IMR-90 (cell line): Measurements from ENCODE around the gene ARHGEF4. TPM values are rescaled to one million over a fixed set of nuclear protein-coding genes. Genes with fewer than 3 reads are reported as not detected.

Experiments used
- ATAC-seq: fragments of 200-7000 bp; cut with Tn5 transposase; 2 replicates; pipeline ENCODE4 v1.9.1; 2020; ENCODE audit warnings: low read depth, mild to moderate bottlenecking, moderate library complexity
- BruUV-seq: library from RNA; stranded (reverse); fragments of 400-500 nt; replicated peaks from 2 replicates; lab custom pipeline; 2021; lab: Mats Ljungman, UMichigan
- CTCF ChIA-PET: fragments of 300-600 bp; formaldehyde crosslinking; extraction: SDS; loops from one replicate; lab custom pipeline; 2021; ENCODE audit warnings: antibody characterized with exemption; lab: Yijun Ruan, JAX
- POLR2A ChIA-PET: fragments of 300-600 bp; sonication (Branson Sonifier 250); formaldehyde crosslinking; loops from one replicate; lab custom pipeline; 2022; ENCODE audit warnings: antibody characterized with exemption; ENCODE audit not compliant: unreplicated experiment; lab: Charles Lee
- DNase-seq: peaks from one replicate; pipeline ENCODE4 v3.0.0; 2013
- H2AFZ ChIP-seq: replicated peaks from 2 replicates; pipeline ENCODE3; 2013; ENCODE audit warnings: low read length, mild to moderate bottlenecking; ENCODE audit not compliant: poor library complexity
- H2AK5ac ChIP-seq: 2 replicates; pipeline ENCODE4 v1.6.1; 2013; ENCODE audit warnings: low read depth, low read length, inconsistent platforms
- H2AK9ac ChIP-seq: replicated peaks from 2 replicates; pipeline ENCODE3; 2013; ENCODE audit warnings: mild to moderate bottlenecking, low read depth, low read length, moderate library complexity; ENCODE audit not compliant: poor library complexity
- H2BK120ac ChIP-seq: 2 replicates; pipeline ENCODE4 v1.6.1; 2013; ENCODE audit warnings: low read depth, low read length, inconsistent platforms
- H2BK15ac ChIP-seq: 3 replicates; pipeline ENCODE4 v1.6.1; 2013; ENCODE audit warnings: low read depth, low read length, inconsistent platforms
- H2BK20ac ChIP-seq: 2 replicates; pipeline ENCODE4 v1.6.1; 2013; ENCODE audit warnings: low read depth, mild to moderate bottlenecking, inconsistent platforms, low read length, moderate library complexity
- H2BK5ac ChIP-seq: 2 replicates; pipeline ENCODE4 v1.6.1; 2013; ENCODE audit warnings: mild to moderate bottlenecking, low read depth, low read length, inconsistent platforms; ENCODE audit not compliant: poor library complexity, severe bottlenecking
- H3K14ac ChIP-seq: replicated peaks from 2 replicates; pipeline ENCODE4 v1.6.1; 2013; ENCODE audit warnings: low read depth, low read length, inconsistent platforms
- H3K18ac ChIP-seq: 2 replicates; pipeline ENCODE4 v1.6.1; 2013; ENCODE audit warnings: low read depth, low read length, control low read depth
- H3K23ac ChIP-seq: 2 replicates; pipeline ENCODE4 v1.6.1; 2013; ENCODE audit warnings: low read depth, low read length, inconsistent platforms
- H3K27ac ChIP-seq: 2 replicates; pipeline ENCODE4 v1.5.1; 2013; ENCODE audit warnings: mild to moderate bottlenecking, control low read depth, low read length; ENCODE audit not compliant: insufficient read depth
- H3K27me3 ChIP-seq: 2 replicates; pipeline ENCODE4 v1.6.1; 2013; ENCODE audit warnings: low read length; ENCODE audit not compliant: control insufficient read depth, insufficient read depth
- H3K36me3 ChIP-seq: 2 replicates; pipeline ENCODE4 v1.6.1; 2013; ENCODE audit warnings: low read length, mixed read lengths; ENCODE audit not compliant: control insufficient read depth, insufficient read depth
- H3K4ac ChIP-seq: 2 replicates; pipeline ENCODE4 v1.6.1; 2013; ENCODE audit warnings: low read depth, low read length, inconsistent platforms
- H3K4me1 ChIP-seq: 2 replicates; pipeline ENCODE4 v1.6.1; 2013; ENCODE audit warnings: low read length, mixed read lengths; ENCODE audit not compliant: control insufficient read depth, insufficient read depth
- H3K4me2 ChIP-seq: 2 replicates; pipeline ENCODE4 v1.6.1; 2013; ENCODE audit warnings: low read depth, mild to moderate bottlenecking, control low read depth, low read length, moderate library complexity
- H3K4me3 ChIP-seq: 2 replicates; pipeline ENCODE4 v1.5.1; 2013; ENCODE audit warnings: low read depth, mild to moderate bottlenecking, control low read depth, low read length, moderate library complexity; ENCODE audit not compliant: insufficient read depth
- H3K56ac ChIP-seq: 2 replicates; pipeline ENCODE4 v1.6.1; 2013; ENCODE audit warnings: low read length, inconsistent platforms; ENCODE audit not compliant: insufficient read depth; ENCODE audit errors: extremely low read depth
- H3K79me1 ChIP-seq, 2 experiments: 2 replicates each; pipeline ENCODE4 v1.6.1; 2013; ENCODE audit warnings: low read length in 2 of 2, inconsistent platforms in 1 of 2, low read depth in 1 of 2
- H3K9ac ChIP-seq: 2 replicates; pipeline ENCODE4 v1.6.1; 2013; ENCODE audit warnings: low read depth, low read length, control low read depth
- H3K9me1 ChIP-seq: 2 replicates; pipeline ENCODE4 v1.6.1; 2013; ENCODE audit warnings: low read length, inconsistent platforms; ENCODE audit not compliant: insufficient read depth
- H3K9me3 ChIP-seq: 2 replicates; pipeline ENCODE4 v1.6.1; 2013; ENCODE audit warnings: low read length; ENCODE audit not compliant: control insufficient read depth, insufficient read depth
- H4K20me1 ChIP-seq: 2 replicates; pipeline ENCODE4 v1.6.1; 2013; ENCODE audit warnings: low read length, inconsistent platforms; ENCODE audit not compliant: insufficient read depth
- H4K5ac ChIP-seq: 2 replicates; pipeline ENCODE4 v1.6.1; 2013; ENCODE audit warnings: mild to moderate bottlenecking, low read depth, low read length, control low read depth
- H4K8ac ChIP-seq, 2 experiments: 2 replicates each; pipeline ENCODE4 v1.6.1; 2013; ENCODE audit warnings: low read depth in 2 of 2, low read length in 2 of 2, control low read depth in 1 of 2, inconsistent platforms in 1 of 2
- H4K91ac ChIP-seq: 2 replicates; pipeline ENCODE4 v1.6.1; 2013; ENCODE audit warnings: low read depth, low read length, inconsistent platforms; ENCODE audit not compliant: insufficient read depth
- BHLHE40 ChIP-seq: fragments of 150-350 bp; IDR thresholded peaks from 2 replicates; pipeline ENCODE4 v1.6.1; 2016; ENCODE audit warnings: mild to moderate bottlenecking, low read depth, low read length
- CEBPB ChIP-seq: IDR thresholded peaks from 2 replicates; pipeline ENCODE4 v1.6.1; 2012; ENCODE audit warnings: low read depth, low read length, improper control_type of control experiment
- CHD1 ChIP-seq: IDR thresholded peaks from 2 replicates; pipeline ENCODE4 v1.6.1; 2012; ENCODE audit warnings: low read depth, low read length, improper control_type of control experiment
- CTCF ChIP-seq: conservative IDR thresholded peaks from 2 replicates; pipeline ENCODE4 v1.5.1; 2012; ENCODE audit warnings: mild to moderate bottlenecking, low read depth, low read length, improper control_type of control experiment
- ELK1 ChIP-seq: fragments of 150-350 bp; IDR thresholded peaks from 2 replicates; pipeline ENCODE4 v1.6.1; 2016; ENCODE audit warnings: low read depth, mild to moderate bottlenecking, low read length, moderate library complexity, borderline replicate concordance
- FOS ChIP-seq: fragments of 150-350 bp; IDR thresholded peaks from 2 replicates; pipeline ENCODE4 v1.6.1; 2016; ENCODE audit warnings: low read depth, low read length
- MAFK ChIP-seq: IDR thresholded peaks from 2 replicates; pipeline ENCODE4 v1.6.1; 2012; ENCODE audit warnings: low read depth, low read length, improper control_type of control experiment
- MAZ ChIP-seq: IDR thresholded peaks from 2 replicates; pipeline ENCODE4 v1.6.1; 2012; ENCODE audit warnings: low read depth, mild to moderate bottlenecking, low read length, improper control_type of control experiment, moderate library complexity, borderline replicate concordance
- MXI1 ChIP-seq: IDR thresholded peaks from 2 replicates; pipeline ENCODE4 v1.6.1; 2012; ENCODE audit warnings: low read depth, mild to moderate bottlenecking, low read length, moderate library complexity, borderline replicate concordance
- NFE2L2 ChIP-seq: fragments of 150-350 bp; IDR thresholded peaks from 2 replicates; pipeline ENCODE4 v1.6.1; 2016; ENCODE audit warnings: low read depth, mild to moderate bottlenecking, low read length
- POLR2A ChIP-seq: IDR thresholded peaks from 2 replicates; pipeline ENCODE4 v1.6.1; 2012; ENCODE audit warnings: mild to moderate bottlenecking, low read depth, low read length
- RAD21 ChIP-seq: IDR thresholded peaks from 2 replicates; pipeline ENCODE4 v1.6.1; 2012; ENCODE audit warnings: low read length, improper control_type of control experiment
- RCOR1 ChIP-seq: IDR thresholded peaks from 2 replicates; pipeline ENCODE4 v1.6.1; 2012; ENCODE audit warnings: mild to moderate bottlenecking, low read length, improper control_type of control experiment; ENCODE audit not compliant: insufficient replicate concordance
- RFX5 ChIP-seq: IDR thresholded peaks from 2 replicates; pipeline ENCODE4 v1.8.0; 2012; ENCODE audit warnings: low read depth, mild to moderate bottlenecking, low read length, moderate library complexity
- SMC3 ChIP-seq: fragments of 150-350 bp; IDR thresholded peaks from 2 replicates; pipeline ENCODE4 v1.6.1; 2016; ENCODE audit warnings: low read depth, mild to moderate bottlenecking, antibody characterized with exemption, low read length, moderate library complexity
- USF2 ChIP-seq: fragments of 150-350 bp; IDR thresholded peaks from 2 replicates; pipeline ENCODE4 v1.6.1; 2017; ENCODE audit warnings: mild to moderate bottlenecking, antibody characterized with exemption, low read length, low read depth
- WGBS, 2 experiments: methylation state at CpG; one replicate each; pipeline versions ENCODE4 v1.1.5 to v1.1.7; 2013; ENCODE audit warnings: missing lambda C conversion rate in 2 of 2; ENCODE audit not compliant: insufficient read length in 1 of 2; ENCODE audit errors: extremely low coverage in 2 of 2; 5-methylcytosine and 5-hydroxymethylcytosine counted together
- dilution Hi-C: fragments of 300-500 bp; cut with HindIII; formaldehyde crosslinking; loops from one replicate; pipeline ENCODE4 v1.14.3; 2018; ENCODE audit warnings: low sequenced_read_pairs; ENCODE audit not compliant: unreplicated experiment
- in situ Hi-C: fragments of 300-500 bp; cut with MboI; formaldehyde crosslinking; loops from 3 replicates; pipeline ENCODE4 v1.14.3; 2019; ENCODE audit warnings: low sequenced_read_pairs, inconsistent platforms, mixed read lengths
- intact Hi-C: fragments of 100-400 bp; cut with micrococcal nuclease; formaldehyde crosslinking; loops from 2 replicates; pipeline ENCODE4 v1.10.0; 2022
- polyA plus RNA-seq, 3 experiments: library from polyadenylated mRNA; depleted of rRNA; stranded (reverse); fragments of >200 nt; gene quantifications; 2 replicates each; pipeline ENCODE4 v1.2.3, GENCODE V29; 2012; ENCODE audit warnings: low replicate concordance in 1 of 3
- total RNA-seq: library from RNA; depleted of rRNA; stranded (reverse); fragments of >200 nt; gene quantifications from 2 replicates; pipeline ENCODE4 v1.2.3, GENCODE V29; 2012

Gene ARHGEF4
- total and polyA plus RNA-seq, 2 of the 4 experiments (the other 2 are of a cell fraction): 2.7 to 5.0 TPM

- intact Hi-C loops (no loop called here), in situ Hi-C loops (loop anchor here (5.0 kb wide), 1 partner anchor 68 kb away; no protein-coding TSS in a partner anchor), dilution Hi-C loops (no loop called here)
- WGBS, 2 experiments: 42% methylated on average over 3 of the region's 5 CpGs; no CpG with 5 or more reads in 1 of the 2 experiments
- Histone ChIP-seq H4K5ac (no peak overlapping the region), H3K9me3 (no peaks in the 10 kb centered on the region), H3K56ac (no peak overlapping the region), H2BK20ac (no peak overlapping the region), H3K79me1 (no peaks in the 10 kb centered on the region), H4K91ac (no peak overlapping the region), H3K27ac (no peak overlapping the region), H4K8ac (no peak overlapping the region), H4K20me1 (no peaks in the 10 kb centered on the region), H2AK9ac (no peak overlapping the region), H3K9ac (no peak overlapping the region), H3K18ac (no peak overlapping the region), H3K9me1 (no peaks in the 10 kb centered on the region), H3K23ac (no peak overlapping the region), H2BK120ac (no peak overlapping the region), H3K4ac (no peak overlapping the region), H2AK5ac (no peak overlapping the region), H3K4me1 (no peaks in the 10 kb centered on the region; the same call in 1 of the 2 replicates), H3K4me2 (no peak overlapping the region), H3K27me3 (peaks cover 3% of the 10 kb centered on the region; the same call in 1 of the 2 replicates), H2BK15ac (no peak overlapping the region), H3K36me3 (no peaks in the 10 kb centered on the region), H2BK5ac (no peak overlapping the region), H2AFZ (no peak overlapping the region), H3K14ac (no peak overlapping the region), H3K4me3 (no peak overlapping the region)
- no peak for DNase-seq
- no peak for TF ChIP-seq USF2
- no peak for TF ChIP-seq POLR2A
- TF ChIP-seq ELK1: no peak
- TF ChIP-seq MXI1: no peak
- TF ChIP-seq RCOR1: no peak
- TF ChIP-seq NFE2L2: no peak
- no peak for TF ChIP-seq CHD1
- TF ChIP-seq FOS: no peak
- TF ChIP-seq CTCF: no peak
- TF ChIP-seq MAFK: no peak
- TF ChIP-seq SMC3: no peak
- no peak for TF ChIP-seq RAD21
- no peak for TF ChIP-seq CEBPB
- TF ChIP-seq BHLHE40: no peak
- TF ChIP-seq RFX5: no peak
- TF ChIP-seq MAZ: no peak
- ATAC-seq: no peak
- ChIA-PET CTCF (interaction anchor here (1.2 to 1.3 kb wide), 2 partner anchors 13 to 73 kb away, joined by 3 to 4 read pairs; no protein-coding TSS in a partner anchor), POLR2A (no interaction called here)
- BruUV-seq: no TSS peak
These were observed 33.4 kb downstream of the ARHGEF4 start for GRCh38 chr2:130870161-130870485.
